ENCODE results near the gene KRI1.
"Not testable (repeated sequence)": the region's sequence is repeated elsewhere in the genome, so short reads cannot be mapped to it uniquely, and the experiment has no call there.

KRI1 gene

DNA sequence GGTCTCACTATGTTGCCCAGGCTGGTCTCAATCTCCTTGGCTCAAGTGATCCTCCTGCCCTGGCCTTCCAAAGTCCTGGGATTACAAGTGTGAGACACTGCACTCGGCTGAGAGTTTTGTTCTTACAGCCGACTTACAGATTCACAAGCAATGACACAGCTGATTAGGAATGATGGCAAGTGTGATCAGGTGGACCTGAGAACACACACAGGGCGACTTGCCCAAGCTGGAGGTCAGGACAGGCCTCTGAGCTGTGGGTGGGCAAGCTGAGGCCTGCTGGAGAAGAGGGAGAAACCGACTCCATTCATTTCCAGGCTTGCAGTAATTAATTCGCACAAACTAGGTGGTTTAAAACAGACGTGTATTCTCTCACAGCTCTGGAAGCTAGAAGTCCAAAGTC lies 30.2 kb downstream of the KRI1 start:
- Histone ChIP-seq H3K9ac (ENCODE audit: low read length) (no peak overlapping the region), H3K4me1 (ENCODE audit: control insufficient read depth in 1 of 2, insufficient read depth in 2 of 2, low read length in 2 of 2) (no peaks in the 10 kb centered on the region), H3K4ac (ENCODE audit: low read depth, low read length) (no peak overlapping the region), H4K8ac (ENCODE audit: low read depth, low read length) (no peak overlapping the region), H3K4me2 (ENCODE audit: low read length) (no peak overlapping the region), H3K9me3 (ENCODE audit: insufficient read depth, low read depth, low read length) (no peaks in the 10 kb centered on the region), H3K14ac (ENCODE audit: low read length) (no peak overlapping the region), H2AK5ac (ENCODE audit: low read length) (no peak overlapping the region), H2AFZ (ENCODE audit: insufficient read depth, low read length, poor library complexity) (no peak overlapping the region), H3K79me1 (ENCODE audit: low read length) (no peaks in the 10 kb centered on the region), H4K91ac (ENCODE audit: low read depth, low read length) (no peak overlapping the region), H2BK120ac (ENCODE audit: insufficient read depth, low read length, poor library complexity) (no peak overlapping the region), H4K12ac (ENCODE audit: low read depth, low read length) (no peak overlapping the region), H3K4me3 (ENCODE audit: low read depth, low read length) (no peak overlapping the region), H2BK12ac (ENCODE audit: low read length) (no peak overlapping the region), H3K79me2 (ENCODE audit: control insufficient read depth, insufficient read depth, low read length, poor library complexity) (no peaks in the 10 kb centered on the region), H3K18ac (ENCODE audit: low read length) (no peak overlapping the region), H3K36me3 (ENCODE audit: control insufficient read depth in 1 of 2, insufficient read depth in 2 of 2, low read length in 2 of 2) (no peaks in the 10 kb centered on the region), H3K27ac (ENCODE audit: low read depth, low read length) (no peak overlapping the region), H2BK5ac (ENCODE audit: low read depth, low read length, poor library complexity) (no peak overlapping the region), H3K23ac (ENCODE audit: low read length) (no peak overlapping the region), H3K27me3 (ENCODE audit: insufficient read depth, low read length) (peaks cover 3% of the 10 kb centered on the region)
- WGBS (ENCODE audit: extremely low coverage, insufficient coverage, insufficient read length): no CpG with 5 or more reads among the region's 6 CpGs
- peak in 1 of 2 donors; percentile 24 for DNase-seq

DNA sequence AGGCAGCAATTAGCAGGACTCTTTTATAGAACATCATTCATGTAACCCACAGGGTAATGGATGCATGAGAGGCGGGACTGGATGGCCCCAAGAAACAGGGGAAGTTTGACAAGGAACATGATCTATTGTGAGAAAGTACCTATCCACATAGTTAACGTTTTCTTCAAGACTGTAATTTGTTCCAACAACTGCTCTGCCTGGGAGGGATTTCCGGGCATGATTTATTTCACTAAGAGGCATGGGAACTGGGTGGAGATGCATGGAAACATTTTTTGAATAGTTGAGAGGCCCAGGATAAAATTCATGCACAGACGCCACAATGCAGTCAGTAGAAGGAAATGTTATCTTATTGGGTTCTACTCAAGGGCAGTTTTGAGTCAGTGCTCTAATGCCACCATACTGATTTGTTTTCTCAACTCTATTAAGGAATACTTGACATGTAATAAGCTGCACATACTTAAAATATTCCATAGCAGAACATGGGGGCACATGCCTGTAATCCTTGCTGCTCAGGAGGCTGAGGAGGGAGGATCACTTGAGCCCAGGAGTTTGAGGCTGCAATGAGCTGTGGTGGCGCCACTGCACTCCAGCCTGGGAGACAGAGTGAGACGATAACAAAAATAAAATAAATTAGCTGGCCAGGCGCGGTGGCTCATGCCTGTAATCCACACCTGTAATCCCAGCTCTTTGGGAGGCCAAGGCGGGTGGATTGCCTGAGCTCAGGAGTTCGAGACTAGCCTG lies 32.0 kb downstream of the KRI1 start:
- Histone ChIP-seq H3K79me2 (ENCODE audit: control insufficient read depth, insufficient read depth, low read length, poor library complexity) (no peaks in the 10 kb centered on the region), H3K9ac (ENCODE audit: low read length) (no peak overlapping the region), H4K8ac (ENCODE audit: low read depth, low read length) (no peak overlapping the region), H3K27ac (ENCODE audit: low read depth, low read length) (no peak overlapping the region), H3K79me1 (ENCODE audit: low read length) (no peaks in the 10 kb centered on the region), H3K23ac (ENCODE audit: low read length) (no peak overlapping the region), H3K4ac (ENCODE audit: low read depth, low read length) (no peak overlapping the region), H3K27me3 (ENCODE audit: insufficient read depth, low read length) (peaks cover 3% of the 10 kb centered on the region), H2BK5ac (ENCODE audit: low read depth, low read length, poor library complexity) (no peak overlapping the region), H4K91ac (ENCODE audit: low read depth, low read length) (no peak overlapping the region), H3K4me3 (ENCODE audit: low read depth, low read length) (no peak overlapping the region), H2AFZ (ENCODE audit: insufficient read depth, low read length, poor library complexity) (no peak overlapping the region), H3K9me3 (ENCODE audit: insufficient read depth, low read depth, low read length) (no peaks in the 10 kb centered on the region), H4K12ac (ENCODE audit: low read depth, low read length) (no peak overlapping the region), H2BK120ac (ENCODE audit: insufficient read depth, low read length, poor library complexity) (no peak overlapping the region), H3K36me3 (ENCODE audit: control insufficient read depth in 1 of 2, insufficient read depth in 2 of 2, low read length in 2 of 2) (no peaks in the 10 kb centered on the region), H2AK5ac (ENCODE audit: low read length) (no peak overlapping the region), H3K4me1 (ENCODE audit: control insufficient read depth in 1 of 2, insufficient read depth in 2 of 2, low read length in 2 of 2) (no peaks in the 10 kb centered on the region), H3K14ac (ENCODE audit: low read length) (no peak overlapping the region), H2BK12ac (ENCODE audit: low read length) (no peak overlapping the region), H3K18ac (ENCODE audit: low read length) (no peak overlapping the region), H3K4me2 (ENCODE audit: low read length) (no peak overlapping the region)
- DNase-seq: peak; percentile 85 to 93
- WGBS (ENCODE audit: extremely low coverage, insufficient coverage, insufficient read length): no CpG with 5 or more reads among the region's 10 CpGs

DNA sequence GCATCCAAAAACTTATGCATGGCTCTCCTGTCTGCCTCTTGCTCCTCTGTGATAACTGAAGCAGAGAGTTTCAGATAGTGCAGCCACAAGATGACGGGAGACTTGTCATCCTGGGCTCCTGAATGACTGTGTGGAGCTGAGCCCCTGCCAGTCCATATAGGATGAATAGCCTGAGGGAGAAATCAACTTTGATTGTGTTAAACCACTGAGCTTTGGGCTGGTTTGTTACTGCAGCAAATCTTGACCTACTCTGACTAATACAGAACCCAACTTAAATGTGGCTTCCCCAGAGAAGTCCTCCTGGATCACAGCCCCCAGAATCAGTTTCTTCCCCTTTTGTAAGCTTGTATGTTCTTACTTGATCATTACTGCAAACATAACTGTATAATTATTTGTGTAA lies 33.4 kb downstream of the KRI1 start:
- Histone ChIP-seq H3K36me3 (ENCODE audit: control insufficient read depth in 1 of 2, insufficient read depth in 2 of 2, low read length in 2 of 2) (no peaks in the 10 kb centered on the region), H3K79me2 (ENCODE audit: control insufficient read depth, insufficient read depth, low read length, poor library complexity) (no peaks in the 10 kb centered on the region), H3K4me1 (ENCODE audit: control insufficient read depth in 1 of 2, insufficient read depth in 2 of 2, low read length in 2 of 2) (no peaks in the 10 kb centered on the region), H4K91ac (ENCODE audit: low read depth, low read length) (no peak overlapping the region), H2BK5ac (ENCODE audit: low read depth, low read length, poor library complexity) (no peak overlapping the region), H3K27ac (ENCODE audit: low read depth, low read length) (no peak overlapping the region), H3K9me3 (ENCODE audit: insufficient read depth, low read depth, low read length) (no peaks in the 10 kb centered on the region), H3K79me1 (ENCODE audit: low read length) (no peaks in the 10 kb centered on the region), H3K4me2 (ENCODE audit: low read length) (no peak overlapping the region), H3K4ac (ENCODE audit: low read depth, low read length) (no peak overlapping the region), H3K27me3 (ENCODE audit: insufficient read depth, low read length) (peaks cover 3% of the 10 kb centered on the region), H3K9ac (ENCODE audit: low read length) (no peak overlapping the region), H2BK12ac (ENCODE audit: low read length) (no peak overlapping the region), H3K18ac (ENCODE audit: low read length) (no peak overlapping the region), H2BK120ac (ENCODE audit: insufficient read depth, low read length, poor library complexity) (no peak overlapping the region), H4K8ac (ENCODE audit: low read depth, low read length) (no peak overlapping the region), H4K12ac (ENCODE audit: low read depth, low read length) (no peak overlapping the region), H2AK5ac (ENCODE audit: low read length) (no peak overlapping the region), H3K14ac (ENCODE audit: low read length) (no peak overlapping the region), H2AFZ (ENCODE audit: insufficient read depth, low read length, poor library complexity) (no peak overlapping the region), H3K23ac (ENCODE audit: low read length) (no peak overlapping the region), H3K4me3 (ENCODE audit: low read depth, low read length) (no peak overlapping the region)
- no peak for DNase-seq
- no CpG with 5 or more reads among the region's 1 CpG for WGBS (ENCODE audit: extremely low coverage, insufficient coverage, insufficient read length)

DNA sequence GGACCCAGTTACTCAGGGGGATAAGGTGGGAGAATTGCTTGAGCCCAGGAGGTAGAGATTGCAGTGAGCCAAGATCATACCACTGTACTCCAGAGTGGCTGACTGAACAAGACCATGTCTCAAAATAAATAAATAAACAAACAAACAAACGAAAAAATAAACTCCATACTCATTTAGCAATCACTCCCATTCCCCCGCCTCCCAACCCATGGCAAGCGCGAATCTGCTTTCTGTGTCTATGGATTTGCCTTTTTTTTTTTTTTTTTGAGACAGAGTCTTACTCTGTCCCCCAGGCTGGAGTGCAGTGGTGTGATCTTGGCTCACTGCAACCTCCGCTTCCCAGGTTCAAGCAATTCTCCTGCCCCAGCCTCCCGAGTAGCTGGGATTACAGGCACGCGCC lies 38.9 kb downstream of the KRI1 start:
- not testable (repeated sequence) for H4K12ac ChIP-seq (ENCODE audit: low read depth, low read length); DNase-seq; H2BK12ac ChIP-seq (ENCODE audit: low read length); H3K27ac ChIP-seq (ENCODE audit: low read depth, low read length); H2AFZ ChIP-seq (ENCODE audit: insufficient read depth, low read length, poor library complexity); H3K23ac ChIP-seq (ENCODE audit: low read length); H3K4ac ChIP-seq (ENCODE audit: low read depth, low read length); H2BK120ac ChIP-seq (ENCODE audit: insufficient read depth, low read length, poor library complexity); H3K4me2 ChIP-seq (ENCODE audit: low read length); H3K4me3 ChIP-seq (ENCODE audit: low read depth, low read length); H3K9me3 ChIP-seq (ENCODE audit: insufficient read depth, low read depth, low read length); H4K8ac ChIP-seq (ENCODE audit: low read depth, low read length); H3K14ac ChIP-seq (ENCODE audit: low read length); H3K36me3 ChIP-seq (ENCODE audit: control insufficient read depth in 1 of 2, insufficient read depth in 2 of 2, low read length in 2 of 2); H3K79me1 ChIP-seq (ENCODE audit: low read length); H3K9ac ChIP-seq (ENCODE audit: low read length); H2AK5ac ChIP-seq (ENCODE audit: low read length); H3K18ac ChIP-seq (ENCODE audit: low read length); H3K4me1 ChIP-seq (ENCODE audit: control insufficient read depth in 1 of 2, insufficient read depth in 2 of 2, low read length in 2 of 2); H3K27me3 ChIP-seq (ENCODE audit: insufficient read depth, low read length); H3K79me2 ChIP-seq (ENCODE audit: control insufficient read depth, insufficient read depth, low read length, poor library complexity); H4K91ac ChIP-seq (ENCODE audit: low read depth, low read length); H2BK5ac ChIP-seq (ENCODE audit: low read depth, low read length, poor library complexity)
- WGBS (ENCODE audit: extremely low coverage, insufficient coverage, insufficient read length): no CpG with 5 or more reads among the region's 8 CpGs

Measured in trophoblast cell (in vitro differentiated cells and primary cell).